KOPT-K1 (cell line): ENCODE data around the gene ZNF90.
"Not testable (repeated sequence)": the region's sequence is repeated elsewhere in the genome, so short reads cannot be mapped to it uniquely, and the experiment has no call there.

ENCODE experiments used
- H3K27ac ChIP-seq: fragments of 200-600 bp; sonication (generic); 2 replicates; pipeline ENCODE4 v1.5.1; 2016; ENCODE audit warnings: antibody characterized with exemption, mild to moderate bottlenecking, low read depth, low read length; ENCODE audit not compliant: poor library complexity, severe bottlenecking
- H3K36me3 ChIP-seq: fragments of 200-600 bp; sonication (generic); 2 replicates; pipeline ENCODE4 v1.5.1; 2017; ENCODE audit warnings: antibody characterized with exemption, mild to moderate bottlenecking, low read length, moderate library complexity; ENCODE audit not compliant: insufficient read depth
- H3K9me3 ChIP-seq: fragments of 200-600 bp; sonication (generic); 2 replicates; pipeline ENCODE4 v1.5.1; 2017; ENCODE audit warnings: antibody characterized with exemption, low read length, mild to moderate bottlenecking; ENCODE audit not compliant: insufficient read depth, poor library complexity, severe bottlenecking

Gene ZNF90

GRCh38 chr19:20072936-20073335 lies 4.9 kb upstream of the ZNF90 start:
- Histone ChIP-seq H3K9me3 (peaks cover 10% of the 10 kb centered on the region), H3K27ac (no peak overlapping the region), H3K36me3 (no peaks in the 10 kb centered on the region)

GRCh38 chr19:20078581-20079031 lies 806 bp downstream of the ZNF90 start:
- Histone ChIP-seq H3K36me3 (no peaks in the 10 kb centered on the region), H3K9me3 (peaks cover 19% of the 10 kb centered on the region), H3K27ac (no peak overlapping the region)

GRCh38 chr19:20079476-20079875 lies 1.7 kb downstream of the ZNF90 start:
- H3K9me3 ChIP-seq: peaks cover 19% of the 10 kb centered on the region
- no peak overlapping the region for H3K27ac ChIP-seq
- no peaks in the 10 kb centered on the region for H3K36me3 ChIP-seq

- no peak overlapping the region for H3K27ac ChIP-seq
- H3K36me3 ChIP-seq: no peaks in the 10 kb centered on the region
- H3K9me3 ChIP-seq: peaks cover 19% of the 10 kb centered on the region
These were observed 2.9 kb downstream of the ZNF90 start for GRCh38 chr19:20080656-20081055.

GRCh38 chr19:20082232-20082833 lies 4.5 kb downstream of the ZNF90 start:
- peaks cover 19% of the 10 kb centered on the region for H3K9me3 ChIP-seq
- H3K27ac ChIP-seq, H3K36me3 ChIP-seq: not testable (repeated sequence)

- not testable (repeated sequence) for H3K36me3 ChIP-seq, H3K27ac ChIP-seq
- H3K9me3 ChIP-seq: peaks cover 20% of the 10 kb centered on the region
These were observed 5.1 kb downstream of the ZNF90 start for GRCh38 chr19:20082876-20083275.

GRCh38 chr19:20102097-20102496 lies 24.3 kb downstream of the ZNF90 start:
- H3K27ac ChIP-seq: no peak overlapping the region
- no peaks in the 10 kb centered on the region for H3K36me3 ChIP-seq
- peaks cover 38% of the 10 kb centered on the region for H3K9me3 ChIP-seq

- H3K36me3 ChIP-seq: no peaks in the 10 kb centered on the region
- no peak overlapping the region for H3K27ac ChIP-seq
- peaks cover 41% of the 10 kb centered on the region for H3K9me3 ChIP-seq
These were observed 25.4 kb downstream of the ZNF90 start for GRCh38 chr19:20103091-20103740.

- no peak overlapping the region for H3K27ac ChIP-seq
- H3K9me3 ChIP-seq: peaks cover 19% of the 10 kb centered on the region
- H3K36me3 ChIP-seq: no peaks in the 10 kb centered on the region
These were observed 29.5 kb downstream of the ZNF90 start for GRCh38 chr19:20107301-20107700.

- not testable (repeated sequence) for H3K36me3 ChIP-seq, H3K27ac ChIP-seq
- H3K9me3 ChIP-seq: peaks cover 63% of the 10 kb centered on the region
These were observed 40.5 kb downstream of the ZNF90 start for GRCh38 chr19:20118064-20118839.

GRCh38 chr19:20124879-20125278 lies 47.1 kb downstream of the ZNF90 start:
- H3K36me3 ChIP-seq: no peaks in the 10 kb centered on the region
- H3K27ac ChIP-seq: no peak overlapping the region
- peaks cover 52% of the 10 kb centered on the region for H3K9me3 ChIP-seq

- not testable (repeated sequence) for H3K27ac ChIP-seq, H3K9me3 ChIP-seq, H3K36me3 ChIP-seq
These were observed 55.1 kb downstream of the ZNF90 start for GRCh38 chr19:20132933-20133332.

- H3K36me3 ChIP-seq, H3K27ac ChIP-seq, H3K9me3 ChIP-seq: not testable (repeated sequence)
These were observed 59.9 kb downstream of the ZNF90 start for GRCh38 chr19:20137714-20138113.

- Histone ChIP-seq H3K36me3 (no peaks in the 10 kb centered on the region), H3K27ac (no peak overlapping the region), H3K9me3 (peaks cover 15% of the 10 kb centered on the region)
These were observed 73.9 kb downstream of the ZNF90 start for GRCh38 chr19:20151617-20152145.

GRCh38 chr19:20152506-20152905 lies 74.7 kb downstream of the ZNF90 start:
- peaks cover 15% of the 10 kb centered on the region for H3K9me3 ChIP-seq
- not testable (repeated sequence) for H3K36me3 ChIP-seq, H3K27ac ChIP-seq
